Colonic mucosa (tissue), 4 donors: ENCODE results near the gene BCLAF1. TPM values are rescaled to one million over a fixed set of nuclear protein-coding genes. Genes with fewer than 3 reads are reported as not detected.

ENCODE experiments used
- DNase-seq: peaks from one replicate; pipeline ENCODE4 v3.0.0-alpha.2; 2020
- H3K27ac ChIP-seq: fragments of 200-600 bp; one replicate; pipeline ENCODE4 v1.8.0; 2021
- H3K27me3 ChIP-seq: fragments of 200-600 bp; one replicate; pipeline ENCODE4 v1.8.0; 2021
- H3K36me3 ChIP-seq: fragments of 200-600 bp; one replicate; pipeline ENCODE4 v1.8.0; 2021
- H3K4me1 ChIP-seq: fragments of 200-600 bp; one replicate; pipeline ENCODE4 v1.8.0; 2021; ENCODE audit warnings: mild to moderate bottlenecking
- H3K4me3 ChIP-seq: fragments of 200-600 bp; one replicate; pipeline ENCODE4 v1.8.0; 2021
- H3K9ac ChIP-seq, 2 donors: one replicate each; pipeline ENCODE4 v1.7.0; 2013; ENCODE audit warnings: control low read depth in 2 of 2, low read depth in 2 of 2, low read length in 2 of 2
- H3K9me3 ChIP-seq: fragments of 200-600 bp; one replicate; pipeline ENCODE4 v1.8.0; 2021
- CTCF ChIP-seq: fragments of 200-600 bp; IDR thresholded peaks from one replicate; pipeline ENCODE4 v1.8.0; 2022; ENCODE audit warnings: antibody characterized with exemption, mild to moderate bottlenecking
- intact Hi-C: fragments of 100-400 bp; cut with DNase I; formaldehyde crosslinking; loops from one replicate; pipeline ENCODE4 v1.14.1; 2022
- total RNA-seq, 2 donors: library from RNA; stranded (reverse); fragmentation: NEBNext Ultra II Directional in 1 of 2; extraction: Animal tissue kit (Norgen Biotek cat#: 25700) in 1 of 2; gene quantifications; one replicate each; pipeline ENCODE4 v1.2.1, GENCODE V29; 2021
- donor health status: healthy.
- donor health status: DM: no; HTN: no; CAD: no.
- donor health status: DM: no; HTN: no; CAD: no.

BCLAF1 gene
- total RNA-seq, 2 donors from 2014 or later: 127 to 143 TPM

GRCh38 chr6:136249811-136250685, 39.6 kb downstream of the BCLAF1 start, which contains the start of gene MTFR2:
MTFR2 (minus strand) TSS chr6:136250311; CDS start chr6:136249099, 1,212 bp downstream.
- no peaks in the 10 kb centered on the region for H3K4me1 ChIP-seq
- no peaks in the 10 kb centered on the region for H3K27me3 ChIP-seq
- no peak for TF ChIP-seq CTCF
- peak within 1 kb of the TSS; percentile 56 to 70 for H3K9ac ChIP-seq
- H3K36me3 ChIP-seq: no peaks in the 10 kb centered on the region
- peak within 1 kb of the TSS; percentile 81 for H3K4me3 ChIP-seq
- DNase-seq: peak; percentile 99
- peak within 1 kb of the TSS; percentile 38 for H3K27ac ChIP-seq
- intact Hi-C loops: no loop called here
- H3K9me3 ChIP-seq: no peaks in the 10 kb centered on the region

GRCh38 chr6:136249336-136249735, 40.3 kb downstream of the BCLAF1 start:
- DNase-seq: no peak
- Histone ChIP-seq H3K36me3 (no peaks in the 10 kb centered on the region), H3K9ac (peak overlapping the region in 1 of 2 donors; percentile 70), H3K9me3 (no peaks in the 10 kb centered on the region), H3K27ac (no peak overlapping the region), H3K27me3 (no peaks in the 10 kb centered on the region), H3K4me1 (no peaks in the 10 kb centered on the region), H3K4me3 (peak overlapping the region; percentile 81)
- intact Hi-C loops: no loop called here
- TF ChIP-seq CTCF: no peak

GRCh38 chr6:136244061-136244616, 45.5 kb downstream of the BCLAF1 start:
- no peaks in the 10 kb centered on the region for H3K36me3 ChIP-seq
- no peak overlapping the region for H3K4me3 ChIP-seq
- H3K9ac ChIP-seq: no peak overlapping the region
- no peaks in the 10 kb centered on the region for H3K9me3 ChIP-seq
- H3K4me1 ChIP-seq: no peaks in the 10 kb centered on the region
- DNase-seq: no peak
- no peak overlapping the region for H3K27ac ChIP-seq
- TF ChIP-seq CTCF: no peak
- no peaks in the 10 kb centered on the region for H3K27me3 ChIP-seq
- intact Hi-C loops: no loop called here

GRCh38 chr6:136236466-136237293, 53.0 kb downstream of the BCLAF1 start:
- no peaks in the 10 kb centered on the region for H3K27me3 ChIP-seq
- no peak overlapping the region for H3K27ac ChIP-seq
- H3K9ac ChIP-seq: no peak overlapping the region
- no peak for DNase-seq
- H3K4me3 ChIP-seq: no peak overlapping the region
- intact Hi-C loops: no loop called here
- no peaks in the 10 kb centered on the region for H3K4me1 ChIP-seq
- no peaks in the 10 kb centered on the region for H3K9me3 ChIP-seq
- no peak for TF ChIP-seq CTCF
- H3K36me3 ChIP-seq: no peaks in the 10 kb centered on the region

GRCh38 chr6:136235233-136235564, 54.4 kb downstream of the BCLAF1 start:
- H3K4me1 ChIP-seq: no peaks in the 10 kb centered on the region

More at GRCh38 chr6:136235233-136235564, 54.4 kb downstream of the BCLAF1 start:
- Histone ChIP-seq H3K4me3 (no peak overlapping the region), H3K27ac (no peak overlapping the region), H3K9ac (no peak overlapping the region), H3K27me3 (no peaks in the 10 kb centered on the region), H3K36me3 (no peaks in the 10 kb centered on the region), H3K9me3 (no peaks in the 10 kb centered on the region)
- no peak for DNase-seq
- no peak for TF ChIP-seq CTCF
- intact Hi-C loops: no loop called here
